ENCODE measurements around the gene HNRNPUL1. TPM values are rescaled to one million over a fixed set of nuclear protein-coding genes. Genes with fewer than 3 reads are reported as not detected.

HNRNPUL1 gene
- 168 and 204 TPM in 2 replicates for total RNA-seq (2014; rRNA removed; shearing (Covaris generic))

DNA sequence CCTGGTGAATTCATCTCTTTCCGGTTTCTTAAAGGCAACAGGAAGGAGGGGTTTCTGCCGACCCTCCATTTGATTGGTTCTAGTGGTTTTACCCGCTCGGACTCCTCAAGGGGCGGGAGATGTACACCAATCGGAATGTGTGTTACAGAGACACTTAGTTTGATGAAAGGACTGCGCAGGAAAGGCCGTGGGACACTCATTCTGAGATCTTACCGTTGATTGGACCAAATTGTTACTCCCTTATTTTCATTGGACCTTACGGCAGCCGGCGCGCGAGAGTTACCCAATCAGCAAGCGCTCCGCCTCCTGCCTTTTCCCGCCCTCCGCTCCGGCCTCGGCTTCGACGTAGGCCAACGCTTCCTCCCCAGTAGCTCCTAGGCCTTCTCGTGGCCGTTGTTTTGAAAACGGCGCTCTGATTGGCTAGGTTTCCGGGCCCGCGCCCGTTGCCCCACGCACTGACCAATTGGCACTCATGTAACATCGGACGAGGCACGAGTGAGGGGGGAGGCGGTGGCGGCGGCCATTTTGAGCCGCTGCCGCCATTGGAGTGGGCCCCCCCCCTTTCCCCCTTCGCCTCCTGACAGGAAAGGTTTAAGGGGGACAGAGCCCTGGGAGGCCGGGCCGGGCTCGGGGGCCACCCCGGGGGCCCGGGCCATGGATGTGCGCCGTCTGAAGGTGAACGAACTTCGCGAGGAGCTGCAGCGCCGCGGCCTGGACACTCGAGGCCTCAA is at the start of gene HNRNPUL1:
Gene HNRNPUL1 (plus strand): TSS at position 523 of the 731 bp plus-strand sequence. CDS start 132 bp downstream, at position 655.
- DNase-seq (ENCODE audit: low spot score), result peak; percentile 100

DNA sequence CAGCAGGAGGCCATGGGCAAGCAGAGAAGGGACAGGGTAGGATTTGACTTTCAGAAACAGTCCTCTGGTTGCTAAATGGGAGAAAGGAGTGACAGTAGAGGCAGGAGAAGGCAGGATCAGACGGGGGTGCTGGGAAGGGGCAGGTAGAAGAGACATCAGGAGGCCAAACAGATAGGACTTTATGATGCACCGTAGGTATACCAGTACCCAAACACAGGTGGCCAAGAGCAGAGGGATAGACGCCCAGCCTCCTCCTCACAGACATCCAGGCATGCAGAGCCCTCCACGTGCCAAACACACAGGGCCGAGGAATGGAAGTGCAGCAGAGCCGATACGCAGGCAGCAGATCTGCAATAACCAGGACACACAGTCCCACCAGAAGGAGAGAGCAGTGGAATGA is 46.4 kb upstream of the HNRNPUL1 start:
- DNase-seq (ENCODE audit: low spot score), result no peak

DNA sequence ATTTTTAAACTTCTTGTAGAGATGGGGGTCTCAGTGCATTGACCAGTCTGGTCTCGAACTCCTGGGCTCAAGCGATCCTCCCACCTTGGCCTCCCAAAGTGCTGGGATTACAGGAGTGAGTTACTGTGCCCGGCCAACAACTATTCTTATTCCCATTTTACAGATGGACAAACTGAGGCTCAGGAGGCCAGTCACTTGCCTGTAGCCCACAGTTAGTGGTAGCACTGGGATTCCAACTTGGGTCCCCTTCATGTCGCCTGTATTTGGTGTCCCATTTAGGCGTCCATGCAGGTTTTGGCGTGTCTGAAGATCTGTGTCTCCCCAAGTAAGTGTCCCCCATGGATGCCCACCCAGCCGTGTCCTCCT is 45.9 kb upstream of the HNRNPUL1 start:
- no peak for DNase-seq (ENCODE audit: low spot score)

DNA sequence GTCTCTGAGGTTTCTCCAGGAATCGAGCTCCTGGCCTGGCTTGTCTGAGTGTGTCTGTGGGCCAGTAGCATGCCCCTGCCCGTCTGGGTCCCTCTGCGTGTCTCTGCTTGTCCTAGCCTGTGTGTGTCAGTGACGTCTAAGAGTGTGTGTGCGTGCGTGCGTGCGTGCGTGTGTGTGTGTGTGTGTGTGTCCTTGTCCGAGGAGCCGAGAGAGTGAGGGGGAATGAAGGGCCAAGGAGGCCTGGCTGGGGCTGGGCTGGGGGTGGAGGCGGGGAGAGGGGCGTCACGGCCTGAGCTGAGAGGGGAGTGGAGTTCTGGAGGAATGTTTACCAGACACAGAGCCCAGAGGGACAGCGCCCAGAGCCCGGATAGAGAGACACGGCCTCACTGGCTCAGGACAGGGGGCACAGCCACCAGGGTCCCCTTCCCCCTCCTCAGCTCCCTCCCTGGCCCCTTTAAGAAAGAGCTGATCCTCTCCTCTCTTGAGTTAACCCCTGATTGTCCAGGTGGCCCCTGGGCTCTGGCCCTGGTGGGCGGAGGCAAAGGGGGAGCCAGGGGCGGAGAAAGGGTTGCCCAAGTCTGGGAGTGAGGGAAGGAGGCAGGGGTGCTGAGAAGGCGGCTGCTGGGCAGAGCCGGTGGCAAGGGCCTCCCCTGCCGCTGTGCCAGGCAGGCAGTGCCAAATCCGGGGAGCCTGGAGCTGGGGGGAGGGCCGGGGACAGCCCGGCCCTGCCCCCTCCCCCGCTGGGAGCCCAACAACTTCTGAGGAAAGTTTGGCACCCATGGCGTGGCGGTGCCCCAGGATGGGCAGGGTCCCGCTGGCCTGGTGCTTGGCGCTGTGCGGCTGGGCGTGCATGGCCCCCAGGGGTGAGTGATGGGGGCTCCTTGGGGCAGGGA is 45.3 kb upstream of the HNRNPUL1 start, which contains the start of gene AXL:
Gene AXL (plus strand): TSS at position 609 of the 893 bp plus-strand sequence. CDS start 170 bp downstream, at position 779.
- DNase-seq (ENCODE audit: low spot score), result peak; percentile 89

DNA sequence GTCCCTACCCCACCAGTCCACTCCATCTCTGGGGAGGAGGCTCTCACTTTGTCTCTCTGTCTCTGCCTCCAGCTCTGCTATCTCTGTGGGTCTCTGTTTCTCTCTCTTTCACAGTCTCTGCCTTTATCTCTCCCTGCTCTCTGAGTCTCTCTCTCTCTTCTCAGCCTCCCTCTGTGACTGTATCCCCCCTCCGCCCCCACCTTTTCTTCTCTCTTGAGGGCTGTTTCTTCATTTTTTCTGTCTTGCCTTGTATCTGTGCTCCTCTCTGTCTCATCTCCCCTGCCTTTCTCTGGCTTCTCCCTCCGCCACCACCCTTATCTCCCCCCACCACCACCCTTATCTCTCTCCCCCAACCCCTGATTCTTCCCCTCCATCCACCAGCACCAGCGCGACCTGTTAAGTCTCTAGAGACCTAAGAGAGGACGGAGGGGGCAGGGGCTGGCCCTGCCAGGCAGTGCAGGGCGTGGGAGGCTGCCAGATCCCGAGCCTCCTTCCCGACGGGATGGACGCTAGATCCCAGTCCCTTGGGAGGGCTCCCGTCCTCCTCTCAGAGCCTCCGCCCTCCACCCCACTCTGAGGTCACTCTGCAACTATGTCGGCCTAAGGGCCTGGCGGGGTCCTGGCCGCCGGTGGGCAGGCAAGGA is 44.1 kb upstream of the HNRNPUL1 start:
- peak; percentile 62 for DNase-seq (ENCODE audit: low spot score)

DNA sequence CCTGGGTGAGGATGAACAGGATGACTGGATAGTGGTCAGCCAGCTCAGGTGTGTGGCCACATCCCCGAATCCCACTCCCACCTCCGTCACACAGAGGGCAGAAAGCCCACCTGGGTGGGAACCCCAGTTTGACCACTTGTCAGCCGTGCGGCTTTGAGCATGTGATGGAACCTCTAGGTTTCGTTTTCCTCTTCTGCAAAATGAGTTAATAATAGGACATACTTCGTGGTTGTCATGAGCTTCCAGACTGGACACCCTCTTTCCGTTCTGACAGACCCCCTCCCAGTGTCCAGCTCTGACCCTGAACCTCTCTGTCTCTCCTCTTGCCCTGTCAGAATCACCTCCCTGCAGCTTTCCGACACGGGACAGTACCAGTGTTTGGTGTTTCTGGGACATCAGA is 43.4 kb upstream of the HNRNPUL1 start:
- no peak for DNase-seq (ENCODE audit: low spot score)

DNA sequence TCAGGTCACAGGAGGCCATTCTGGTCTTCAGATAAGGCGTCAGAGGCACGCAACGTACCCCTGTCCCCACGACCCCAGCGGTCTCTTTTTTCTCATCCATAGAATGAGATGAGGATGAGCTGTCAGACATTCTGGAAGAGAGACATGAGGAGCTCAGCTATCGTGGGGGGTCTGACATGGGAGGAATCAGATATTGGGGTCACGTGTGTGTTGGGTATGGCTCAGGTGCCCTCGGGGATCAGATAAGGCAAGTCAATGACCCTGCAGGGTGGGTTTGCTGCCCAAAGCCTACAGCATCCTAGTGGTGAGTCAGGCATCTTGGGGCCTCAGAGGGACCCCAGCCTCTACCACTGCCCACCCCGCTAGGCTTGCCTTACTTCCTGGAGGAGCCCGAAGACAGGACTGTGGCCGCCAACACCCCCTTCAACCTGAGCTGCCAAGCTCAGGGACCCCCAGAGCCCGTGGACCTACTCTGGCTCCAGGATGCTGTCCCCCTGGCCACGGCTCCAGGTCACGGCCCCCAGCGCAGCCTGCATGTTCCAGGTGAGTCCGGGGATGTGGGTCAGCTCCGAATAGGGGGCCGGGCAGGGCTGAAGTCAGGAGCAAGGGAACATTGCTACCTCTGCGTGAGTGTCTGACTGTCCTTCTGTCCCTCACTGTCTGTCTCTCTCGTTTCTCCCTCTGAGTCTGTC is 42.5 kb upstream of the HNRNPUL1 start:
- no peak for DNase-seq (ENCODE audit: low spot score)

DNA sequence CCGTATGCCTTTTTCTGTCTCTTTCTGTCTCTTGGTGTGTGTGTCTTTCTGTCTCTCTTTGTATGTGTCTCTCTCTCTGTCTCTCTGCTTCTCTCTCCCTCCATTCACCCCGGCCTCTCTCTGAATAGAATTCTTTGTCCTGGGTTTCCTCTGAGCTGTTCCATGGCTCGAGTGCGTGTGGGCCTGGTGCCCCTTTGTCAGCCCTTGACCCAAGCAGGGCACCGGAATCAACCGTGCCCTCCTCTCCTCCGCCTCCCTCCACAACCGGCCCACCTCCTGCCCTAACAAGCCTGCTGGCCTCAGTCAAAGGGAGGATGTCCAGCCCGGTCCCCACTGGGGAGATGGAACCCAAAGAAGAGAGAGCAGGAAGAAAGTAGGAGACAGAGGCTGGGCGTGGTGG is 41.9 kb upstream of the HNRNPUL1 start:
- no peak for DNase-seq (ENCODE audit: low spot score)

DNA sequence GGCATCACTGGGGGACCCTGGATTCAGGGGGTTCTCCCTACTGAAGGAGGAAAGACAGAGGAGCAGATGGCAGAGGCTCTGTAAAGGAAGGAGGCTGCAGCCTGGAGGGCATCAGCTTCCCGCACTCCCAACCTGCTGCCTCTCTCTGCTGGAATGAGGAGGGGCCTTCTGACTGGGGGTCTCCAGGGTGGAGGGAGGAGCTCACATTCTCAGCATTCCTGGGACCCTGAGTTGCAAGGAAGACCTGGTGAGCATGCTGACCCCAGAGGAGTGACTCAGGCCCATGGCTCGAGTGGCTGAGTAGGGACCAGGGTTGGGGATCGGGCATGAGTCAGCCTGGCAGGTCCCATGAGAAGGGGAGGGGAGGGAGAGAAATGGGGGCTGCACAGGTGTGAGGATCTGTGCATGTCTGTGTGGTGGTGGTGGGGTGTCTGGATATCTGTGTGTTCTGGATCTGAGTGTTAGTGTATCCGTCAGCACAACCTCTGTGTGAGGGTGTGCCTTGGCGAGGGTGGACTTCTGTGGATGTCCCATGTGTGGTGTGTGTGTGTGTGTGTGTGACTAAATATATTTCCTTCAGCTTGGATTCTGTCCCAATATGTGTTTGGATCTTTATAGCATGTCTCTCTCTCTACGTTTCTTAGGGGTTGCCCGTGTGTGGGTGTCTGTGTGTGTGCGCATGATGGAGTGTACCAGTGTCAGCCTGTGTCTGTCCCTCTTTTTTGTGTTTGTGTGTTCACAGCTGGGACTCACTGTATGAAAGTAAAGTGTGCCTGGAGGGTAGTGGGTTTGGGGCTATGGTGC is 40.5 kb upstream of the HNRNPUL1 start:
- DNase-seq (ENCODE audit: low spot score), result peak; percentile 98

DNA sequence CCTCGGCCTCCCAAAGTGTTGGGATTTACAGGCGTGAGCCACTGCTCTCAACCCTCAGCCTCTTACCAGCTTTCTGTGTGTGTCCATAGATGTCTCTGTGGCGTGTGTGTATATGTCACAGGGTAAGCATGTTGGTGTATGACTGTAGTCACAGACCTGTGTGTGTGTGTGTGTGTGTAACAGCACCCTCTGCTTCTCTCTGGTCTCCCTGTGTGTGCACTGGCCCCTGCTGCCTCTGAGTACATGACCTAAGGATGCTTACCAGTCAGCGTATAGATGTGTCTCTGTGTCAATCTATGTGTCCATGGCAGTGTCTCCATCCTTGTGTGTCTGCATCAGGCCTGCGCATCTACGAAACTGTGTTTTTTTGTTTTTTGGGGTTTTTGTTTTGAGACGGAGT is 39.5 kb upstream of the HNRNPUL1 start:
- DNase-seq (ENCODE audit: low spot score), result no peak

DNA sequence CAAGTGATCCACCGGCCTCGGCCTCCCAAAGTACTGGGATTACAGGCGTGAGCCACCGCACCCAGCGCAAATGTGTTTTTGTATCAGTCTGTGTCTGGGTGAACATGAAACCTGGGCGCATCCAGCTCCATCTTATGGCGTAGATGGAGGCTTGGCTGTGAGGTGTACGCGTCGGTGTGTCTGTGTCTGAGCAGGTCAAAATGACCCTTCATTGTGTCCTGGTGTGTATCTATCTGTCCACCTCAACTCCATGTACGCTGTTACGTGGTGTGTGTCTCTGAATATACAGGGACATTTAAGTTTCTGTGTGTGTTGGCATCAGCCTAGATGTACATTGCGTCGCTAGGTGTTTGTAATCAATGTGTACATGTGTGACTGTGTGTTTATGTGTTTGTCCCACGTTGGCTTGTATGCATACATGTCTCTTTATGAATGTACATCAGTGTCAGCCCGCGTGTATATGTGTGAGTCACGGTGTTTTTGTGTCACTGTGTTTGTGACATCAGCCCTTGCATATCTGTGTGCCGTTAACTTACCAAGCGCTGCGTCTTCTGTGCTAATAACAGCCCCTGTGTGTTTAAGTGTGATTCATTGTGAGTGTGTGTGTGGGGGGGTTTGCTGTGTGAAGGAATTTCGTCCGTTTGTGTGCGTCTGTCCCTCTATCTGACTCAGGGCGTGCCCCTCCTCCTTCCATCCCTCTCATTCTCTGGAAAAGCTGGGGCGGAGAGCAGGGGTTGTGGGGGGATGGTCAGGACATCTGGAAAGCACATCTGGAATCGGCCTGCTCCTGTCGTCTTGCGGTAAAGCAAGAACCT is 38.7 kb upstream of the HNRNPUL1 start:
- DNase-seq (ENCODE audit: low spot score), result peak; percentile 99

DNA sequence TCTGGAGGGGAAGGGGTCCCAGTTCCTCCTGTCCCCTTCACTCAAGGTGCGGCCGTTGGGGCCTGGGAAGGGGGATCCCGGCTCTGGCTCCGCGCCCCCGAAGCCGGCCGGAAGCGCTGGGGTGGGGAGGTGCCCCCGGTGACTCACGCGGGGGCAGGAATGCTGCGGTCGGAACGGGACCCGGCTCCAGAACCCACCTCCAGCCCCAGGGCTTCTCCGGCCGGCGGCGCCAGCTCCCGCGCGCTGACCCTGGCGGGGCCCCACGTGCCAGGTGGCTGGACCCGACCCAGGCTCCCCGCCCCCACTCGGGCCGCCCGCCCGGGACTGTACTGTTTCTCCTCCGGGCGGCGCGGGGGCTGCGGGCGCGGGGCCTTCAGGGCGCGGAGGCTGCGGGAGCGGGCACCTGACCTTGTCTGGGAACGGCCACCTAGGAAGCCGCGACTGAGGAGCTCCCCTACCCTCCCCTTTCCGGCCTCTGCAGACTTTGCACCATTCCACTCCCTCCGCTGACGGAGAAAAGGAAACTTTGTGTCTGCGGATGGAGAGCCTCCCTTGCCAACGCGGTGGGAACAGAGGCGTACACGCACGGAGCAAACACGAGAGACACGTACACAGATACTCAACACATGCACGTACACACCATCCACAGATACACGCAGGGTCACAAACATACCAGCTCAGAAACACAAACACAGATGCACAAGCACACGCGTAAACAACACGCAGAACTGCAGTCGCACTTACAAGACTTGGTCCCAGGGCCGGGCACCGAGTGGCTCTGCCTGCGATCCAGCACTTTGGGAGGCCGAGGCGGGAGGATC is 37.9 kb upstream of the HNRNPUL1 start:
- DNase-seq (ENCODE audit: low spot score), result no peak

DNA sequence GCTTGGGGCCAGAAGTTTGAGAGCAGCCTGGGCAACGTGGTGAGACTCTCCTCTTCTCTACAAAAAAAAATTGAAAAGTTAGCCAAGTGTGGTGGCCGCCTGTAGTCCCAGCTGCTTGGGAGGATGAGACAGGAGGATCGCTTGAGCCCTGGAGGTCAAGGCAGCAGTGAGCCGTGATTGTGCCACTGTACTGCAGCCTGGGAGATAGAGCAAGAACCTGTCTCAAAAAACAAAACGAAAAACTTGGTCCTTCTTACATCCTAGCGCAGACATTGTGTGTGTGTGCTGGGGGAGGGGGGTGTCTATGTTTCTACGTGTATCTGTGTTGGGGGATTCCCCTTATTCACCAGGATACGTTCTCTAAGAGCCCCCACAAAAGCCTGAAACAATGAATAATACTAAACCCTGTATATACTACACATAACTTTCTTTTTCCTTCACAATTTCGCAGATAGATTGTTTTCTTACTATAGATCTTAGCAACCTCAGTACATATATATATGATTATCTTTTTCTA is 37.2 kb upstream of the HNRNPUL1 start:
- DNase-seq (ENCODE audit: low spot score), result no peak

DNA sequence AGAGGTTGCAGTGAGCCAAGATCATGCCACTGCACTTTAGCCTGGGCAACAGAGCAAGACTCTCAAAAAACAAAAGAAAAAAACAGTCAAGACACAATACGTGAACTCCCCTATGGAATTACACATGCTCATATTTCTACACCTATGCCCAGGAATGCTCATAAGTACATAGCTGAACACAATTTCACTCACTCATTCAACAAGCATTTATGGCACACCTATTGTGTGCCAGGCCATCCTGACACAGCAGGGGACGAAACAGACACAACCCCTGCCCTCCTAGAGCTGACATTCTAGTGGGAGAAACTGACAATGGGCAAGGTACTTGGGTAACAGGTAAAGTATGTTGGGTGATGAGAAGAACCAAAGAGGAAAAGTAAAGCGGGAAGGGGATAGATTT is 35.7 kb upstream of the HNRNPUL1 start:
- DNase-seq (ENCODE audit: low spot score), result no peak

DNA sequence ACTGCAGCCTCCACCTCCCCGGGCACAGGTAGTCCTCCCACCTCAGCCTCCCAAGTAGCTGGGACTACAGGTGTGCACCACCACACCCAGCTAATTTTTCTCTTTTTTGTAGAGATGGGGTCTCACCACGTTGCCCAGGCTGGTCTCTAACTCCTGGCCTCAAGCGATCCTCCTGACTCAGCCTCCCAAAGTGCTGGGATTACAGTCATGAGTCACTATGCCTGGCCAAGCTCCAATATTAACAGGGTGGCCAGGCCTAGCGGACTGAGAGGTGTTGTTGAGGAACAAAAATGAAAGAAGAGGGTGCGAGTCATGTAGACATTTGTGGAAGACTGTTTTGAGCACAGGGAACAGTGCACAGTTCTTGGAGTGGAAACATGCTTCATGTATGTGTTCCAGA is 34.8 kb upstream of the HNRNPUL1 start:
- peak; percentile 68 for DNase-seq (ENCODE audit: low spot score)

DNA sequence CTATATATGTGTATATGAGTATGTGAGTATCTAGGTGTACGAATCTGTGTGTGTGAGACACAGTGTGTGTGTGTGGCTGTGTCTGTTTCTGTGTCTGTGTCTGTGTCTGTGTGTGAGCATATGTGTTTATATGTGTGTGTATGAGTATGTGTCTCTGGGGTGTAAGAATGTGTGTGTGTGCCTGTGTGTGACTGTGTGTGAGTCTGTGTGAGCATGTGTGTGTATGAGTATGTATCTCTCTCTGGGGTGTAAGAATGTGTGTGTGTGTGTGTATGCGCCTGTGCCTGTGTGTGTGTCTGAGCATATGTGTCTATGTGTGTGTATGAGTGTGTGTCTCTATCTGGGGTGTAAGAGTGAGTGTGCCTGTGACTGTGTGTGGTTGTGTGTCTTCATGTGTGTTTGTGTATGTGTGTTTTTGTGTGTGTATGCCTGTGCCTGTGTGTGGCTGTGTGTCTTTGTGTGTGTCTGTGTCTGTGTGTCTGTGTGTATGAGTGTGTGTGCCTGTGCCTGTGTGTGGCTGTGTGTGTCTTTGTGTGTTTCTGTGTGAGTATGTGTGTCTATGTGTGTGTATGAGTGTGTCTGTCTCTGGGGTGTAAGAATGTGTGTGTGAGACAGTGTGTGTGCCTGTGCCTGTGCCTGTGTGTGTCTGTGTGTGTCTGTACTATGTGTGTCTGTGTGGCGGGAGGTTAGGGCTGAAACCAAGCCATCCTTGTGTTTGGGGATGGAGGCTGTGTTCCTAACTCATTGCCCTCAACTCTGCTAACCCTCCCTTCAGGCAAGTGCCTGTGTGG is 33.9 kb upstream of the HNRNPUL1 start:
- DNase-seq (ENCODE audit: low spot score), result no peak

DNA sequence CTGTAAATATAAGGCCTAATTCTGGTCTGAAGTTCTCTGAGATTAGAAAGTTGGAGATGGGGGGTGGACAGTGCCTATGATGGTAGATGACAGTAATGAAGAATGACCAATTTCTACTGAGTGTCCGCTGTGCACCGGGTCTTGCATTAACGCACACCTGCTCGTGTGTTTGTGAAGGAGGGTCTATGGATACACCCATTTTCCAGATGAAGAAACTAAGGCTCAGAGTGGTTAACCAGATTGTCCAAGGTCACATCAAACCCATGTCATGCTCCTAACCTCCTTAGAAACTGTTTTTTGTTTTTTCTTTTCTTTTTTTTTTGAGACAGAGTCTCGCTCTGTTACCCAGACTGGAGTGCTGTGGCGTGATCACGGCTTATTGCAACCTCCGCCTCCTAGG is 31.5 kb upstream of the HNRNPUL1 start:
- DNase-seq (ENCODE audit: low spot score), result no peak

DNA sequence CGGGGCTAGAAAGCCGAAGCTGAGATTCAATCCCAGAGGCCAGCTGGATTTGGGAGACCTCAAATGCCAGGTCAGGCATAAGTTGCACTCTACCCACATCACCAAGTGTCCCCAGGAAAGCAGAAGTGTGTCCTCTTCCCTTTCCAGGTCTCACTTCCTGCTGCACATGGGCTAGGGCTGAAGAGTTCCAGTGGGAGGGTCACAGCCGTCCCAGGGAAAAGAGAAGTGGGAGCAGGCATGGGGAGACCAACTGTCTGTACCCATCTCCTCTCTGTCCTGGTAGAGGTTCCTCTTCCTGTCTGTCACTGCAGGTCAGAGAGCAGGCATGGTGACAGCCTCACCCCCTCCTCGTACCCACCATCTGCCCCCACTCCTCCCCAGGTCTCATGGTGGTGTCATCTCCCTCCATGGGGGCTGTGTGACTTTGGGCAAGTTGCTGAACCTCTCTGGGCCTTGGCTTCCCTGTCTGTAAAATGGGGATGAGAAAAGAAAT is 30.4 kb upstream of the HNRNPUL1 start:
- no peak for DNase-seq (ENCODE audit: low spot score)

Data from A172 (cell line).